Measurements from ENCODE around the gene RTN4R. TPM values are rescaled to one million over a fixed set of nuclear protein-coding genes. Genes with fewer than 3 reads are reported as not detected.

RTN4R gene
- total and polyA plus RNA-seq, 2 experiments from 2014 or later, result 10.6 to 38.4 TPM

- TF ChIP-seq JUNB (IDR thresholded peaks at IDR 0.05; ENCODE audit: unreplicated experiment) (no peak), POLR2AphosphoS5 (IDR thresholded peaks at IDR 0.05; ENCODE audit: low read depth) (no peak), CREB1 (CRISPR knock-in tag; IDR thresholded peaks at IDR 0.05; ENCODE audit: low read depth) (no peak)
These were observed 29.4 kb upstream of the RTN4R start (continued) for GRCh38 chr22:20297414-20298109.

GRCh38 chr22:20296598-20296997 lies 28.5 kb upstream of the RTN4R start:
- Mint-ChIP-seq H3K27ac (no peak overlapping the region), H3K9me3 (peaks cover 2% of the 10 kb centered on the region; the same call in 1 of the 3 replicates), H3K4me1 (peaks cover 7% of the 10 kb centered on the region; the same call in 2 of the 3 replicates), H3K27me3 (ENCODE audit: insufficient read depth, low read depth, poor library complexity) (peaks cover 39% of the 10 kb centered on the region), H3K4me3 (no peak overlapping the region), H3K36me3 (ENCODE audit: low read depth) (no peaks in the 10 kb centered on the region)
- DNase-seq (ENCODE audit: low spot score) (no peak), ATAC-seq (no peak)
- no peak overlapping the region for H3K27ac ChIP-seq (ENCODE audit: low read depth)
- TF ChIP-seq POLR2AphosphoS5 (IDR thresholded peaks at IDR 0.05; ENCODE audit: low read depth), result no peak
- no peaks in the 10 kb centered on the region for H3K36me3 ChIP-seq (ENCODE audit: insufficient read depth)
- H2AFZ ChIP-seq, result no peak overlapping the region
- 0 out of 2 replicates have a peak, but pooled peaks cover 3% of the 10 kb centered on the region for H3F3A ChIP-seq (replicated peaks; ENCODE audit: low read depth)
- no peaks in the 10 kb centered on the region for H3K79me2 ChIP-seq (replicated peaks; ENCODE audit: insufficient read depth)
- no peaks in the 10 kb centered on the region; the same call in 1 of the 2 replicates for H3K4me1 ChIP-seq (ENCODE audit: insufficient read depth)
- H3K4me3 ChIP-seq, result no peak overlapping the region
- H3K27me3 ChIP-seq (ENCODE audit: insufficient read depth), result peaks cover 36% of the 10 kb centered on the region
- H3K4me2 ChIP-seq, result no peak overlapping the region
- no peaks in the 10 kb centered on the region for H3K9me2 ChIP-seq (ENCODE audit: insufficient read depth)
- H4K20me1 ChIP-seq (replicated peaks; ENCODE audit: insufficient read depth), result no peaks in the 10 kb centered on the region

DNA sequence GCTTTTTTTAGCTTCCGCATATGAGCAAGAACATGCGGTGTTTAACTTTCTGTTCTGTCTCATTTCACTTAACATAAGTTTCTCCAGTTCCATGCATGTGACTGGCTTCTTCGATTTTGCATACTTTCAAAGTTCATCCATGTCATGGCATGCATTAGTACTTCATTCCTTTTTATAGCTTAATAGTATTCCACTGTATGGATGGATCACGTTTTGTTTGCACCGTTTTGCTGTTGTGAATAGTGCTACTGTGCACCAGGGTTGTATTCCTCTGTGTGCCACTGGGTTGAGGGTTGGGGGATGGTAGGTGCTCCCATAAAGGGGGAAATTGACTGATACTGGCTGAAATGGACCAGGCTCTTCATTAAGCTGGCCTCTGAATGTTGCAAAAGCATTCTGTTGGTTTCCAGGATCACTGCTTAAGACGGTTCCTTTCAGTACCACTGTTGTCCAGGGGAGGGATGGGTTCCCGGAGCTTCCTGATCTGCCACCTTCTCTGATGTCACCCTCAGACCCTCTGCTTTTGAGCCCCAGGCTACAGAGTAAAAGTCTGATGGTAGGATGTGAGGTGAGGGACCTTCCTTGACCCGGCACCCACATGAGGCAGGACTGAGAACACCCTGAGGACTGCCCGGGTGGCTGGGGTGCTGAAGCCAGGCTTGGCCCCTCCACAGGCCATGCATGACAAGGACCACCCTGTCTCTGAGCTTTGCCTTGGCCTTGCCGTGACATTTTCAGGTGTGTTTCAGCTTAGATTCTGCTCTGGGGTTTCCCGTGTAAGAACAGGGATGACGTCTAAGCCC lies 27.3 kb upstream of the RTN4R start:
- H3F3A ChIP-seq (replicated peaks; ENCODE audit: low read depth), result 0 out of 2 replicates have a peak, but pooled peaks cover 3% of the 10 kb centered on the region
- TF ChIP-seq ZNF114 (CRISPR knock-in tag; IDR thresholded peaks at IDR 0.05), result no peak
- no peak for TF ChIP-seq STAT1 (IDR thresholded peaks at IDR 0.05; ENCODE audit: unreplicated experiment)
- H3K9me2 ChIP-seq (ENCODE audit: insufficient read depth), result no peaks in the 10 kb centered on the region
- Mint-ChIP-seq H3K27ac (no peak overlapping the region), H3K27me3 (ENCODE audit: insufficient read depth, low read depth, poor library complexity) (peaks cover 29% of the 10 kb centered on the region), H3K4me1 (peaks cover 8% of the 10 kb centered on the region; the same call in 2 of the 3 replicates), H3K4me3 (no peak overlapping the region; the same call in 2 of the 3 replicates), H3K36me3 (ENCODE audit: low read depth) (no peaks in the 10 kb centered on the region), H3K9me3 (peaks cover 2% of the 10 kb centered on the region; the same call in 1 of the 3 replicates)
- no peak for ATAC-seq
- no peaks in the 10 kb centered on the region for H4K20me1 ChIP-seq (replicated peaks; ENCODE audit: insufficient read depth)
- H3K4me3 ChIP-seq, result no peak overlapping the region
- no peak overlapping the region for H3K27ac ChIP-seq (ENCODE audit: low read depth)
- H2AFZ ChIP-seq, result no peak overlapping the region
- DNase-seq (ENCODE audit: low spot score), result peak; percentile 25
- H3K4me2 ChIP-seq, result no peak overlapping the region
- no peaks in the 10 kb centered on the region for H3K36me3 ChIP-seq (ENCODE audit: insufficient read depth)
- H3K79me2 ChIP-seq (replicated peaks; ENCODE audit: insufficient read depth), result no peaks in the 10 kb centered on the region
- H3K4me1 ChIP-seq (ENCODE audit: insufficient read depth), result no peaks in the 10 kb centered on the region; the same call in 1 of the 2 replicates
- H3K27me3 ChIP-seq (ENCODE audit: insufficient read depth), result peaks cover 24% of the 10 kb centered on the region

GRCh38 chr22:20292673-20293232 lies 24.6 kb upstream of the RTN4R start:
- Mint-ChIP-seq H3K27me3 (ENCODE audit: insufficient read depth, low read depth, poor library complexity) (peaks cover 18% of the 10 kb centered on the region), H3K9me3 (peaks cover 2% of the 10 kb centered on the region; the same call in 1 of the 3 replicates), H3K36me3 (ENCODE audit: low read depth) (no peaks in the 10 kb centered on the region), H3K27ac (no peak overlapping the region), H3K4me3 (no peak overlapping the region), H3K4me1 (peaks cover 5% of the 10 kb centered on the region; the same call in 1 of the 3 replicates)
- Histone ChIP-seq H3K27me3 (ENCODE audit: insufficient read depth) (peaks cover 10% of the 10 kb centered on the region), H3F3A (replicated peaks; ENCODE audit: low read depth) (0 out of 2 replicates have a peak, but pooled peaks cover 3% of the 10 kb centered on the region), H3K79me2 (replicated peaks; ENCODE audit: insufficient read depth) (no peaks in the 10 kb centered on the region), H4K20me1 (replicated peaks; ENCODE audit: insufficient read depth) (no peaks in the 10 kb centered on the region), H3K9me2 (ENCODE audit: insufficient read depth) (no peaks in the 10 kb centered on the region), H3K4me2 (no peak overlapping the region), H3K4me1 (ENCODE audit: insufficient read depth) (no peaks in the 10 kb centered on the region), H2AFZ (no peak overlapping the region), H3K27ac (ENCODE audit: low read depth) (no peak overlapping the region), H3K4me3 (no peak overlapping the region), H3K36me3 (ENCODE audit: insufficient read depth) (no peaks in the 10 kb centered on the region)
- ATAC-seq (no peak), DNase-seq (ENCODE audit: low spot score) (no peak)
- TF ChIP-seq POLR2AphosphoS5 (IDR thresholded peaks at IDR 0.05; ENCODE audit: low read depth) (no peak), STAT1 (IDR thresholded peaks at IDR 0.05; ENCODE audit: unreplicated experiment) (no peak), JUNB (IDR thresholded peaks at IDR 0.05; ENCODE audit: unreplicated experiment) (no peak), ZNF331 (CRISPR knock-in tag; IDR thresholded peaks at IDR 0.05; ENCODE audit: low read depth) (no peak)
- TF ChIP-seq, protein P1, sequence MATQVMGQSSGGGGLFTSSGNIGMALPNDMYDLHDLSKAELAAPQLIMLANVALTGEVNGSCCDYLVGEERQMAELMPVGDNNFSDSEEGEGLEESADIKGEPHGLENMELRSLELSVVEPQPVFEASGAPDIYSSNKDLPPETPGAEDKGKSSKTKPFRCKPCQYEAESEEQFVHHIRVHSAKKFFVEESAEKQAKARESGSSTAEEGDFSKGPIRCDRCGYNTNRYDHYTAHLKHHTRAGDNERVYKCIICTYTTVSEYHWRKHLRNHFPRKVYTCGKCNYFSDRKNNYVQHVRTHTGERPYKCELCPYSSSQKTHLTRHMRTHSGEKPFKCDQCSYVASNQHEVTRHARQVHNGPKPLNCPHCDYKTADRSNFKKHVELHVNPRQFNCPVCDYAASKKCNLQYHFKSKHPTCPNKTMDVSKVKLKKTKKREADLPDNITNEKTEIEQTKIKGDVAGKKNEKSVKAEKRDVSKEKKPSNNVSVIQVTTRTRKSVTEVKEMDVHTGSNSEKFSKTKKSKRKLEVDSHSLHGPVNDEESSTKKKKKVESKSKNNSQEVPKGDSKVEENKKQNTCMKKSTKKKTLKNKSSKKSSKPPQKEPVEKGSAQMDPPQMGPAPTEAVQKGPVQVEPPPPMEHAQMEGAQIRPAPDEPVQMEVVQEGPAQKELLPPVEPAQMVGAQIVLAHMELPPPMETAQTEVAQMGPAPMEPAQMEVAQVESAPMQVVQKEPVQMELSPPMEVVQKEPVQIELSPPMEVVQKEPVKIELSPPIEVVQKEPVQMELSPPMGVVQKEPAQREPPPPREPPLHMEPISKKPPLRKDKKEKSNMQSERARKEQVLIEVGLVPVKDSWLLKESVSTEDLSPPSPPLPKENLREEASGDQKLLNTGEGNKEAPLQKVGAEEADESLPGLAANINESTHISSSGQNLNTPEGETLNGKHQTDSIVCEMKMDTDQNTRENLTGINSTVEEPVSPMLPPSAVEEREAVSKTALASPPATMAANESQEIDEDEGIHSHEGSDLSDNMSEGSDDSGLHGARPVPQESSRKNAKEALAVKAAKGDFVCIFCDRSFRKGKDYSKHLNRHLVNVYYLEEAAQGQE (IDR thresholded peaks at IDR 0.05; ENCODE audit: unreplicated experiment), result no peak
